ENCODE results near the gene DDX52.
"Not testable (repeated sequence)": the region's sequence is repeated elsewhere in the genome, so short reads cannot be mapped to it uniquely, and the experiment has no call there.

The DDX52 gene

GRCh38 chr17:37643118-37643766 lies at the start of gene DDX52:
Gene DDX52 (minus strand): TSS chr17:37643446. CDS start chr17:37643420, 26 bp downstream.
- H3K27ac ChIP-seq: peak within 1 kb of the TSS; percentile 63
- TF ChIP-seq ZFX (IDR thresholded peaks at IDR 0.05; ENCODE audit: borderline replicate concordance) (no peak), CTCF (IDR thresholded peaks at IDR 0.05) (peak; percentile 7; the same call in 1 of the 2 replicates)

- TF ChIP-seq ZFX (IDR thresholded peaks at IDR 0.05; ENCODE audit: borderline replicate concordance) (no peak), CTCF (IDR thresholded peaks at IDR 0.05) (no peak)
- H3K27ac ChIP-seq: no peak overlapping the region
Measured at GRCh38 chr17:37691807-37692206, 48.6 kb upstream of the DDX52 start.

- TF ChIP-seq ZFX (IDR thresholded peaks at IDR 0.05; ENCODE audit: borderline replicate concordance) (no peak), CTCF (IDR thresholded peaks at IDR 0.05) (no peak)
- no peak overlapping the region for H3K27ac ChIP-seq
Measured at GRCh38 chr17:37689317-37689716, 46.1 kb upstream of the DDX52 start.

GRCh38 chr17:37683454-37683984 lies 40.3 kb upstream of the DDX52 start:
- no peak for TF ChIP-seq ZFX (IDR thresholded peaks at IDR 0.05; ENCODE audit: borderline replicate concordance)
- no peak for TF ChIP-seq CTCF (IDR thresholded peaks at IDR 0.05)
- no peak overlapping the region for H3K27ac ChIP-seq

GRCh38 chr17:37682007-37682406 lies 38.8 kb upstream of the DDX52 start:
- TF ChIP-seq ZFX (IDR thresholded peaks at IDR 0.05; ENCODE audit: borderline replicate concordance): no peak
- TF ChIP-seq CTCF (IDR thresholded peaks at IDR 0.05): no peak
- no peak overlapping the region for H3K27ac ChIP-seq

GRCh38 chr17:37679995-37680394 lies 36.7 kb upstream of the DDX52 start:
- not testable (repeated sequence) for H3K27ac ChIP-seq

GRCh38 chr17:37678036-37678435 lies 34.8 kb upstream of the DDX52 start:
- TF ChIP-seq CTCF (IDR thresholded peaks at IDR 0.05) (no peak), ZFX (IDR thresholded peaks at IDR 0.05; ENCODE audit: borderline replicate concordance) (no peak)

GRCh38 chr17:37677021-37677420 lies 33.8 kb upstream of the DDX52 start:
- TF ChIP-seq ZFX (IDR thresholded peaks at IDR 0.05; ENCODE audit: borderline replicate concordance): no peak
- no peak for TF ChIP-seq CTCF (IDR thresholded peaks at IDR 0.05)
- H3K27ac ChIP-seq: no peak overlapping the region

More at GRCh38 chr17:37678036-37678435, 34.8 kb upstream of the DDX52 start:
- no peak overlapping the region for H3K27ac ChIP-seq

All from 22Rv1 (cell line).